ENCODE measurements around the gene RAI14.
"Not testable (repeated sequence)": the region's sequence is repeated elsewhere in the genome, so short reads cannot be mapped to it uniquely, and the experiment has no call there.

- not testable (repeated sequence) for TF ChIP-seq CTCF (IDR thresholded peaks at IDR 0.05; ENCODE audit: insufficient read depth, low read depth, low read length); EZH2 (IDR thresholded peaks at IDR 0.05; ENCODE audit: insufficient read depth, low read length)
Observed at GRCh38 chr5:34759213-34759612, 103.1 kb downstream of the RAI14 start.

All from astrocyte (in vitro differentiated cells and primary cell).